ENCODE results near the gene EHMT1. TPM values are rescaled to one million over a fixed set of nuclear protein-coding genes. Genes with fewer than 3 reads are reported as not detected.

EHMT1 gene
- total and polyA plus RNA-seq, 2 donors (not counting 1 experiment from before 2014, with no cell fraction given) = 101 to 394 TPM

GRCh38 chr9:137613259-137613658 is 5.5 kb upstream of the EHMT1 start:
- peaks cover 0 to 27% of the 10 kb centered on the region in 2 experiments for H3K36me3 ChIP-seq (replicated peaks in 1 of 2; ENCODE audit: control extremely low read depth in 1 of 2, control insufficient read depth in 1 of 2, extremely low read depth in 1 of 2, insufficient read depth in 2 of 2, low read length in 1 of 2)
- no peak overlapping the region for H3K9ac ChIP-seq (ENCODE audit: low read length)
- no peak overlapping the region for H2AFZ ChIP-seq (ENCODE audit: insufficient read depth, low read depth, low read length, poor library complexity, severe bottlenecking)
- Mint-ChIP-seq H3K27me3 (no peaks in the 10 kb centered on the region), H3K4me1 (peaks cover 22% of the 10 kb centered on the region), H3K4me3 (no peak overlapping the region), H3K27ac (no peak overlapping the region), H3K9me3 (ENCODE audit: insufficient read depth) (no peaks in the 10 kb centered on the region)
- H3K4me3 ChIP-seq (ENCODE audit: control extremely low read depth in 1 of 5, extremely low read depth in 1 of 5, insufficient read depth in 1 of 5, low read depth in 2 of 5, low read length in 4 of 5) = no peak overlapping the region
- no peaks in the 10 kb centered on the region for H3K27me3 ChIP-seq (replicated peaks in 1 of 4; ENCODE audit: control extremely low read depth in 1 of 4, control insufficient read depth in 3 of 4, insufficient read depth in 4 of 4, low read length in 3 of 4)
- TF ChIP-seq CTCF (IDR thresholded peaks at IDR 0.05) (no peak), EZH2 (IDR thresholded peaks at IDR 0.05; ENCODE audit: borderline replicate concordance, insufficient read depth, low read depth, low read length, poor library complexity, severe bottlenecking) (no peak)
- no peaks in the 10 kb centered on the region for H3K9me3 ChIP-seq (ENCODE audit: control extremely low read depth in 1 of 3, control insufficient read depth in 2 of 3, insufficient read depth in 1 of 3, low read length in 2 of 3)
- no peak overlapping the region for H3K27ac ChIP-seq (ENCODE audit: low read length in 2 of 2)
- H4K20me1 ChIP-seq (ENCODE audit: control insufficient read depth, insufficient read depth, low read length, poor library complexity, severe bottlenecking) = peaks cover 80% of the 10 kb centered on the region
- H3K79me2 ChIP-seq (ENCODE audit: control insufficient read depth, insufficient read depth, low read length) = peaks cover 77% of the 10 kb centered on the region
- peaks cover 12 to 23% of the 10 kb centered on the region in 2 donors for H3K4me1 ChIP-seq (ENCODE audit: control insufficient read depth in 2 of 2, insufficient read depth in 2 of 2, low read length in 2 of 2)
- ChIA-PET POLR2A (no interaction called here), CTCF (no interaction called here)
- intact Hi-C loops (cut with micrococcal nuclease) = no loop called here
- ATAC-seq (ENCODE audit: low read depth) (no peak), DNase-seq (no peak)
- 96% methylated on average over 5 of the region's 5 CpGs for WGBS (ENCODE audit: insufficient coverage)
- no peak overlapping the region for H3K4me2 ChIP-seq (replicated peaks; ENCODE audit: low read depth, low read length, poor library complexity, severe bottlenecking)

DNA sequence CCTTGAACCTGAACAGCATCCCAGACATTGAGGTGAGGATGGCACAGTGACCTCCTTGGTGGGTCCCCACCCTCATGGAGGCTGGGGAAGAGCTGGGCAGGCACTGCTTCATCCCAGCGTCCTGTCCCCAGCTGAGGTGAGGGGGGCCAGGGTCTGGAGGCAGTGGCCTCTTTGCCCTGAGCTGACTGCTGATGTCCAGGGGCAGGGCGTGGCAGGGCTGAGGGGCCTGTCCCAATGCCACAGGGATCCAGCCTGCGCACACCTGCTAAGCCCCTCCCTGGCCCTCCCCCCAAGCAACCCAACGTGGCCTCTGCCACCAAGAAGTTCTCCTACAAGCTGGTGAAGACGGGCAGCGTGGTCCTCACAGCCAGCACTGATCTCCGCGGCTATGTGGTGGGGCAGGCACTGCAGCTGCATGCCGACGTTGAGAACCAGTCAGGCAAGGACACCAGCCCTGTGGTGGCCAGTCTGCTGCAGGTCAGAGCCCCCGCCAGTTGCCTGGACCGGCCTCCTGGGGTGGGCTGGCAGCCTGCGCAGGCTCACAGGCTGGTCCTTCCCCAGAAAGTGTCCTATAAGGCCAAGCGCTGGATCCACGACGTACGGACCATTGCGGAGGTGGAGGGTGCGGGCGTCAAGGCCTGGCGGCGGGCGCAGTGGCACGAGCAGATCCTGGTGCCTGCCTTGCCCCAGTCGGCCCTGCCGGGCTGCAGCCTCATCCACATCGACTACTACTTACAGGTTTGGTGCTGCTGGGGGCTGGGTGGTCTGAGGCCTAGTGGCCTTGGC is 4.9 kb upstream of the EHMT1 start:
- POLR2A ChIA-PET = no interaction called here
- WGBS (ENCODE audit: insufficient coverage) = 96% methylated on average over 26 of the region's 27 CpGs
- no peak overlapping the region for H3K4me3 Mint-ChIP-seq

More for the DNA sequence above, 4.9 kb upstream of the EHMT1 start:
- Histone ChIP-seq H3K27ac (ENCODE audit: low read length in 2 of 2) (no peak overlapping the region), H3K4me1 (ENCODE audit: control insufficient read depth in 2 of 2, insufficient read depth in 2 of 2, low read length in 2 of 2) (peaks cover 12 to 24% of the 10 kb centered on the region in 2 donors), H3K9me3 (ENCODE audit: control extremely low read depth in 1 of 3, control insufficient read depth in 2 of 3, insufficient read depth in 1 of 3, low read length in 2 of 3) (no peaks in the 10 kb centered on the region), H3K79me2 (ENCODE audit: control insufficient read depth, insufficient read depth, low read length) (peaks cover 73% of the 10 kb centered on the region), H3K27me3 (replicated peaks in 1 of 4; ENCODE audit: control extremely low read depth in 1 of 4, control insufficient read depth in 3 of 4, insufficient read depth in 4 of 4, low read length in 3 of 4) (no peaks in the 10 kb centered on the region), H3K4me3 (ENCODE audit: control extremely low read depth in 1 of 5, extremely low read depth in 1 of 5, insufficient read depth in 1 of 5, low read depth in 2 of 5, low read length in 4 of 5) (no peak overlapping the region), H2AFZ (ENCODE audit: insufficient read depth, low read depth, low read length, poor library complexity, severe bottlenecking) (no peak overlapping the region), H3K9ac (ENCODE audit: low read length) (no peak overlapping the region), H3K4me2 (replicated peaks; ENCODE audit: low read depth, low read length, poor library complexity, severe bottlenecking) (no peak overlapping the region), H3K36me3 (replicated peaks in 1 of 2; ENCODE audit: control extremely low read depth in 1 of 2, control insufficient read depth in 1 of 2, extremely low read depth in 1 of 2, insufficient read depth in 2 of 2, low read length in 1 of 2) (peaks cover 0 to 24% of the 10 kb centered on the region in 2 experiments), H4K20me1 (ENCODE audit: control insufficient read depth, insufficient read depth, low read length, poor library complexity, severe bottlenecking) (peaks cover 74% of the 10 kb centered on the region)
- no peak for DNase-seq
- CTCF ChIA-PET = no interaction called here
- no peaks in the 10 kb centered on the region for H3K9me3 Mint-ChIP-seq (ENCODE audit: insufficient read depth)
- TF ChIP-seq CTCF (IDR thresholded peaks at IDR 0.05) = no peak
- no peak for TF ChIP-seq EZH2 (IDR thresholded peaks at IDR 0.05; ENCODE audit: borderline replicate concordance, insufficient read depth, low read depth, low read length, poor library complexity, severe bottlenecking)
- ATAC-seq (ENCODE audit: low read depth) = no peak
- intact Hi-C loops (cut with micrococcal nuclease) = no loop called here
- H3K27ac Mint-ChIP-seq = peak overlapping the region; percentile 46
- no peaks in the 10 kb centered on the region for H3K27me3 Mint-ChIP-seq
- peaks cover 22% of the 10 kb centered on the region for H3K4me1 Mint-ChIP-seq
